Loucy (cell line): ENCODE measurements around the gene LCA5L.

Source experiments
- H2AFZ ChIP-seq: fragments of 200-600 bp; sonication (generic); 2 replicates; pipeline ENCODE4 v1.6.0; 2016; ENCODE audit warnings: antibody characterized with exemption, mild to moderate bottlenecking, low read length, moderate library complexity
- H3F3A ChIP-seq: fragments of 200-600 bp; 2 replicates; pipeline ENCODE4 v1.6.0; 2016; ENCODE audit warnings: antibody characterized with exemption, low read depth, mild to moderate bottlenecking
- H3K27me3 ChIP-seq: fragments of 200-600 bp; sonication (generic); 2 replicates; pipeline ENCODE4 v1.6.1; 2014; ENCODE audit warnings: low read length, mild to moderate bottlenecking; ENCODE audit not compliant: insufficient read depth, poor library complexity, severe bottlenecking
- H3K36me3 ChIP-seq: fragments of 200-600 bp; sonication (generic); 2 replicates; pipeline ENCODE4 v1.6.1; 2016; ENCODE audit warnings: low read length; ENCODE audit not compliant: insufficient read depth
- H3K4me1 ChIP-seq: fragments of 200-600 bp; sonication (generic); 2 replicates; pipeline ENCODE4 v1.5.1; 2014; ENCODE audit warnings: low read length, mild to moderate bottlenecking; ENCODE audit not compliant: insufficient read depth, poor library complexity, severe bottlenecking
- H3K4me2 ChIP-seq: fragments of 200-600 bp; sonication (generic); 2 replicates; pipeline ENCODE4 v1.6.0; 2014; ENCODE audit warnings: antibody characterized with exemption, low read length, low read depth, mild to moderate bottlenecking; ENCODE audit not compliant: poor library complexity, severe bottlenecking
- H3K4me3 ChIP-seq: fragments of 200-600 bp; sonication (generic); 2 replicates; pipeline ENCODE4 v1.5.1; 2014; ENCODE audit warnings: low read length, mild to moderate bottlenecking, mixed read lengths; ENCODE audit not compliant: poor library complexity, severe bottlenecking
- H3K79me2 ChIP-seq: fragments of 200-600 bp; sonication (generic); 2 replicates; pipeline ENCODE4 v1.6.1; 2014; ENCODE audit warnings: low read length; ENCODE audit not compliant: insufficient read depth
- H3K9ac ChIP-seq: fragments of 200-600 bp; sonication (generic); 2 replicates; pipeline ENCODE4 v1.6.0; 2014; ENCODE audit warnings: mild to moderate bottlenecking, low read depth, low read length, moderate library complexity; ENCODE audit not compliant: poor library complexity, severe bottlenecking
- H3K9me2 ChIP-seq: fragments of 200-600 bp; sonication (generic); replicated peaks from 2 replicates; pipeline ENCODE4 v1.6.1; 2016; ENCODE audit warnings: low read depth, low read length, mixed read lengths
- H3K9me3 ChIP-seq: fragments of 200-600 bp; sonication (generic); 2 replicates; pipeline ENCODE4 v1.6.1; 2014; ENCODE audit warnings: mild to moderate bottlenecking, antibody characterized with exemption, low read length, low read depth; ENCODE audit not compliant: insufficient read depth
- H4K20me1 ChIP-seq: fragments of 200-600 bp; sonication (generic); 2 replicates; pipeline ENCODE4 v1.6.0; 2014; ENCODE audit warnings: antibody characterized with exemption, low read length, mild to moderate bottlenecking; ENCODE audit not compliant: insufficient read depth, poor library complexity, severe bottlenecking
- EZH2phosphoT487 ChIP-seq: fragments of 200-600 bp; IDR thresholded peaks from 2 replicates; pipeline ENCODE4 v1.6.1; 2018; ENCODE audit warnings: antibody characterized with exemption, mild to moderate bottlenecking, moderate library complexity, borderline replicate concordance
- TF ChIP-seq, protein P1 (sequence below): fragments of 200-600 bp; sonication (generic); conservative IDR thresholded peaks from 2 replicates; pipeline ENCODE4 v1.5.1; 2014; ENCODE audit warnings: mild to moderate bottlenecking, antibody characterized with exemption, low read length

The LCA5L gene

GRCh38 chr21:39379986-39380891, 65.3 kb downstream of the LCA5L start:
- TF ChIP-seq EZH2phosphoT487: no peak
- TF ChIP-seq, protein P1, sequence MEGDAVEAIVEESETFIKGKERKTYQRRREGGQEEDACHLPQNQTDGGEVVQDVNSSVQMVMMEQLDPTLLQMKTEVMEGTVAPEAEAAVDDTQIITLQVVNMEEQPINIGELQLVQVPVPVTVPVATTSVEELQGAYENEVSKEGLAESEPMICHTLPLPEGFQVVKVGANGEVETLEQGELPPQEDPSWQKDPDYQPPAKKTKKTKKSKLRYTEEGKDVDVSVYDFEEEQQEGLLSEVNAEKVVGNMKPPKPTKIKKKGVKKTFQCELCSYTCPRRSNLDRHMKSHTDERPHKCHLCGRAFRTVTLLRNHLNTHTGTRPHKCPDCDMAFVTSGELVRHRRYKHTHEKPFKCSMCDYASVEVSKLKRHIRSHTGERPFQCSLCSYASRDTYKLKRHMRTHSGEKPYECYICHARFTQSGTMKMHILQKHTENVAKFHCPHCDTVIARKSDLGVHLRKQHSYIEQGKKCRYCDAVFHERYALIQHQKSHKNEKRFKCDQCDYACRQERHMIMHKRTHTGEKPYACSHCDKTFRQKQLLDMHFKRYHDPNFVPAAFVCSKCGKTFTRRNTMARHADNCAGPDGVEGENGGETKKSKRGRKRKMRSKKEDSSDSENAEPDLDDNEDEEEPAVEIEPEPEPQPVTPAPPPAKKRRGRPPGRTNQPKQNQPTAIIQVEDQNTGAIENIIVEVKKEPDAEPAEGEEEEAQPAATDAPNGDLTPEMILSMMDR: no peak
- Histone ChIP-seq H3K9me3 (no peaks in the 10 kb centered on the region), H3K4me3 (peak overlapping the region; percentile 91), H2AFZ (peak overlapping the region; percentile 80), H3K79me2 (peaks cover 14% of the 10 kb centered on the region; the same call in 1 of the 2 replicates), H3K27me3 (no peaks in the 10 kb centered on the region), H4K20me1 (no peaks in the 10 kb centered on the region), H3K9me2 (no peaks in the 10 kb centered on the region), H3K9ac (peak overlapping the region; percentile 77), H3F3A (no peaks in the 10 kb centered on the region), H3K36me3 (no peaks in the 10 kb centered on the region), H3K4me1 (peaks cover 19% of the 10 kb centered on the region), H3K4me2 (peak overlapping the region; percentile 91)

DNA sequence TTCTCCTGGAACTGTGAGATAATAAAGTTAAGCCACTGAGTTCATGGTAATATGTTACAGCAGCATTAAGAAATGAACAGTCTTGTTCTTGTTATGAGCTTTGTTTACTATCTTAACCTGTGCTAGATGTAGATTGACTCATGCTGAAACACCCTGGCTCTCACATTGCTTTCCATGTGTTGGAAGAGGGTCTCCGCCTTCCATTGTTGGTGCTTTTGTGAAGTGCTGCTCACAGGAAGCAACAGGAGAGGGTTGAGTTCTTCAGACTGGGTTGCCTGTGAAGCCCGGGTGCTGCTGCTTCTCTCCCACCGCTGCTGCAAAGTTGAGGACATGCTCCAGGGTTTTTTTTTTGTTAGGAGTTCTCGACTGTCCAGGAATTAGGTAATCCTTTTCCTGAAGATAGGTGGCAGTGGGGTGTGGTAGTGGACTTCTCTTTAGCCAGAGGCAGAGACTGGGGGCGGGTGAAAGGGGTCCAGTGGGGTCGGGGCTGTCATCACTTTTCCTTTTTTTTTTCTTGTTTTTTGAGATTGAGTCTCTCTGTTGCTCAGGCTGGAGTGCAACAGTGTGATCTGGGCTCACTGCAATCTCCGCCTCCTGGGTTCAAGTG, 68.0 kb downstream of the LCA5L start:
- H3K27me3 ChIP-seq: no peaks in the 10 kb centered on the region
- H3K9me3 ChIP-seq: no peaks in the 10 kb centered on the region
- H4K20me1 ChIP-seq: no peaks in the 10 kb centered on the region
- H3K4me2 ChIP-seq: no peak overlapping the region
- no peak overlapping the region for H3K4me3 ChIP-seq
- no peaks in the 10 kb centered on the region for H3F3A ChIP-seq
- H3K9me2 ChIP-seq: no peaks in the 10 kb centered on the region
- no peaks in the 10 kb centered on the region for H3K36me3 ChIP-seq
- H3K79me2 ChIP-seq: peaks cover 13% of the 10 kb centered on the region; the same call in 1 of the 2 replicates
- TF ChIP-seq EZH2phosphoT487: no peak
- TF ChIP-seq, protein P1: no peak
- H3K4me1 ChIP-seq: peaks cover 12% of the 10 kb centered on the region
- no peak overlapping the region for H3K9ac ChIP-seq
- H2AFZ ChIP-seq: peak overlapping the region; percentile 65; the same call in 1 of the 2 replicates

GRCh38 chr21:39375446-39375845, 70.1 kb downstream of the LCA5L start:
- Histone ChIP-seq H3K9me2 (no peaks in the 10 kb centered on the region), H2AFZ (no peak overlapping the region), H3K4me2 (no peak overlapping the region), H3K27me3 (no peaks in the 10 kb centered on the region), H3K79me2 (peaks cover 2% of the 10 kb centered on the region; the same call in 1 of the 2 replicates), H3K4me1 (peaks cover 4% of the 10 kb centered on the region), H3K9ac (no peak overlapping the region), H3F3A (no peaks in the 10 kb centered on the region), H4K20me1 (no peaks in the 10 kb centered on the region), H3K9me3 (no peaks in the 10 kb centered on the region), H3K36me3 (no peaks in the 10 kb centered on the region), H3K4me3 (no peak overlapping the region)
- TF ChIP-seq, protein P1: no peak
- no peak for TF ChIP-seq EZH2phosphoT487
